Karpas-422 (cell line): ENCODE measurements around the gene EEPD1. TPM values are rescaled to one million over a fixed set of nuclear protein-coding genes. Genes with fewer than 3 reads are reported as not detected.

Source experiments
- DNase-seq: peaks from one replicate; pipeline ENCODE4 v3.0.0-alpha.2; 2015
- H2AFZ ChIP-seq: fragments of 200-600 bp; sonication (generic); 2 replicates; pipeline ENCODE4 v1.6.1; 2014; ENCODE audit warnings: antibody characterized with exemption, low read length, mixed read lengths
- H3K27ac ChIP-seq: fragments of 200-600 bp; sonication (generic); 2 replicates; pipeline ENCODE4 v1.5.1; 2014; ENCODE audit warnings: mild to moderate bottlenecking, low read length, moderate library complexity
- H3K27me3 ChIP-seq: fragments of 200-600 bp; sonication (generic); 2 replicates; pipeline ENCODE4 v1.6.1; 2014; ENCODE audit warnings: low read length, mixed read lengths
- H3K36me3 ChIP-seq: fragments of 200-600 bp; sonication (generic); 2 replicates; pipeline ENCODE4 v1.6.1; 2014; ENCODE audit warnings: low read length, mixed read lengths; ENCODE audit not compliant: insufficient read depth
- H3K4me1 ChIP-seq: fragments of 200-600 bp; sonication (generic); 2 replicates; pipeline ENCODE4 v1.6.1; 2014; ENCODE audit warnings: mild to moderate bottlenecking, low read length, mixed read lengths
- H3K4me2 ChIP-seq: fragments of 200-600 bp; sonication (generic); 2 replicates; pipeline ENCODE4 v1.6.1; 2014; ENCODE audit warnings: low read length, low read depth, mild to moderate bottlenecking; ENCODE audit not compliant: poor library complexity, severe bottlenecking
- H3K4me3 ChIP-seq: fragments of 200-600 bp; sonication (generic); 2 replicates; pipeline ENCODE4 v1.5.1; 2014; ENCODE audit warnings: mild to moderate bottlenecking, antibody characterized with exemption, low read length, mixed read lengths
- H3K79me2 ChIP-seq: fragments of 200-600 bp; sonication (generic); 2 replicates; pipeline ENCODE4 v1.6.1; 2014; ENCODE audit warnings: mild to moderate bottlenecking, low read length, mixed read lengths
- H3K9ac ChIP-seq: fragments of 200-600 bp; sonication (generic); 2 replicates; pipeline ENCODE4 v1.6.0; 2014; ENCODE audit warnings: low read length
- H3K9me2 ChIP-seq: fragments of 200-600 bp; sonication (generic), shearing (Covaris generic); replicated peaks from 2 replicates; pipeline ENCODE4 v1.6.0; 2014; ENCODE audit warnings: mild to moderate bottlenecking, low read length, moderate library complexity; ENCODE audit not compliant: insufficient read depth
- H3K9me3 ChIP-seq: fragments of 300-700, 200-600 bp; sonication (generic); 2 replicates; pipeline ENCODE4 v1.6.1; 2014; ENCODE audit warnings: low read length, mixed read lengths
- H4K20me1 ChIP-seq: fragments of 200-600 bp; sonication (generic); 2 replicates; pipeline ENCODE4 v1.6.1; 2014; ENCODE audit warnings: mild to moderate bottlenecking, antibody characterized with exemption, low read length, low read depth; ENCODE audit not compliant: insufficient read depth
- total RNA-seq: library from RNA; depleted of rRNA; stranded (reverse); fragments of >200 nt; shearing (Covaris generic); gene quantifications from 2 replicates; pipeline ENCODE4 v1.2.3, GENCODE V29; 2014; ENCODE audit warnings: low replicate concordance

EEPD1 gene
- total RNA-seq, 1 experiment from 2014 or later = 28.8 TPM

- Histone ChIP-seq H3K4me1 (peaks cover 99% of the 10 kb centered on the region), H2AFZ (no peak overlapping the region), H4K20me1 (no peaks in the 10 kb centered on the region), H3K9me3 (no peaks in the 10 kb centered on the region), H3K4me3 (peak overlapping the region; percentile 26), H3K27me3 (no peaks in the 10 kb centered on the region), H3K4me2 (peak overlapping the region; percentile 67), H3K9ac (peak overlapping the region; percentile 61), H3K27ac (peak overlapping the region; percentile 97), H3K9me2 (no peaks in the 10 kb centered on the region), H3K79me2 (peaks cover 94% of the 10 kb centered on the region), H3K36me3 (no peaks in the 10 kb centered on the region)
- peak; percentile 67 for DNase-seq
Observed at GRCh38 chr7:36186359-36187121, 33.5 kb downstream of the EEPD1 start.

DNA sequence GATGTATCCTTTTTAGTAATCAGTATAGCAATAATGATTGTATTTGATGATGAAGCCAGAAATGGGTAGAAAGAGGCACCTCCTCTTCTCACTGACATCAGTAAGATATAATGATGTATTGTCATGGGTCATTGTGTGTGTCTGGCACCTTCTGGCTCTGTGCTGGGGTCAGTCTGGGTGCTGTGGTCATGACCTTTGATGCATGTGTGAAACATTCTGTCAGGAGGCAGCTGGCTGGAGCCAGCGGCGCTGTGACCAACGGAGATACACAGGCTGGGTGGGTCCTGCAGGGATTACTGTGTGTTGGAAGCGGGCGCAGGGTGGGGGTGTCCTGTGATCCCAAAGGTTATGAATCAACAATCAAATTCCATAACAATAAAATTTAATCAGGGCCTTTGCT lies 35.2 kb downstream of the EEPD1 start:
- Histone ChIP-seq H3K36me3 (no peaks in the 10 kb centered on the region; the same call in 1 of the 2 replicates), H4K20me1 (no peaks in the 10 kb centered on the region), H3K27me3 (no peaks in the 10 kb centered on the region), H3K4me1 (peaks cover 99% of the 10 kb centered on the region), H3K4me2 (peak overlapping the region; percentile 67), H3K4me3 (peak overlapping the region; percentile 27), H3K9ac (peak overlapping the region; percentile 61), H3K79me2 (peaks cover 87% of the 10 kb centered on the region), H3K27ac (peak overlapping the region; percentile 97), H2AFZ (no peak overlapping the region), H3K9me3 (no peaks in the 10 kb centered on the region), H3K9me2 (no peaks in the 10 kb centered on the region)
- DNase-seq = no peak

DNA sequence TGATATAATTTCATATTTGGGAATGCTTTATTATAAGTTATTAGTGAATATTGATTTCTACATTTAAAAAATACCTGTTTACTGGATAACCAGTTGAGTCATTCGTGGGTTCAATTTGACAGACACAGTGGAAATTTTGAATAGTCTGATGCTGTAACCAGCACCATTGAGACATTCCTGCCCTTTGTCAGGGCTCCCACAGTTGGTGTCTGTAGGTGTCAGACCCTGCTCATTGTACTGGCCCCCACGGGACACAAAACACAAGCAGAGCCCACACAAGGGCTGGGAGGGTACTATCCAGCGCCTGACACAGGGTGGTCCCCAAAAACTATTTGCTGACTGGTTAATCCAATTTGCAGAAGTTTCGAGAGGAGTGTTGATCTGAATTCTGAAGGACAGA lies 35.9 kb downstream of the EEPD1 start:
- Histone ChIP-seq H2AFZ (no peak overlapping the region), H3K36me3 (peaks cover 5% of the 10 kb centered on the region), H3K27me3 (no peaks in the 10 kb centered on the region), H3K79me2 (peaks cover 87% of the 10 kb centered on the region), H3K4me2 (peak overlapping the region; percentile 67), H3K9ac (peak overlapping the region; percentile 61), H4K20me1 (no peaks in the 10 kb centered on the region), H3K4me3 (no peak overlapping the region; the same call in 1 of the 2 replicates), H3K4me1 (peaks cover 99% of the 10 kb centered on the region), H3K27ac (peak overlapping the region; percentile 97), H3K9me2 (no peaks in the 10 kb centered on the region), H3K9me3 (no peaks in the 10 kb centered on the region)
- peak; percentile 59 for DNase-seq

DNA sequence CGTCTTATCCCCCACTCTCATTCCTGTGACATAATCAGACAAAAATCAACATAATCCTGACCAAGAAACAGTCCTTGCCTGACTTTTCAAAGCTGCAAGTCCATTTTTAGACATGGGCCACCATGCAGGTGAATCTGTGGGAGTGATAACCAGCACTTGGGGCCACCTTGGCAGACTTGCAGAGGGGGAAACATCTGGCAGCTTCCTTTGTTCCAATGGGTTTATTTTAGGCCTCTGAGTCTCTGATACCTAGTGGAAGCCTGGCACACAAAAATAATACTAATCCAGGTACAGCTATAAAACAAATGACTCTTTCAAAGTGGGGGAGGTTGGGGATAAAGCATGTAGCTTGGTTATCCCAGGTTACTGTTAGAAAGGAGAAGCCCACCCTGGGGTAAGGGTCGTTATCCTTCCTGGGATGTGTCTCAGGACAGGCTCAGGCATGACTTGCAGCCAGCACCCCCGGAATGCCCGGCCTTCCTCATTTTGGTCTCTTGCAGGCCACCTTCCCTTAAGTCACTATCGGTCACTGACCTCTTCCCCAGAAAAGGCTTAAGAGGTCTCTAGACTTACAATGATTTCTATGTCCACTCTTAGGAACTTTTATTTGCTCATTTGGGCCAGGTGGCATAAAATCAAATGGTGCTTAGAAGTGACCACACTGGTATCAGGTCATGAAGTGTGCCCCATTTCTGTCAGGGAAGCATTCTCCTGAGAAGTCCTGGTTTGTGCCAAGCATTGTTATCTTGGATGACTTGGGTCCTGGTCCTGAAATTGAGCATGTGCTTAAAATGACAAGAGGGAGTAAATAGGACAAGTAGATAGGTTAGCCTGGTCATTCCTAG lies 37.6 kb downstream of the EEPD1 start:
- no peaks in the 10 kb centered on the region for H3K9me3 ChIP-seq
- peak overlapping the region; percentile 51 for H3K4me3 ChIP-seq
- peaks cover 89% of the 10 kb centered on the region for H3K79me2 ChIP-seq
- H3K9ac ChIP-seq = peak overlapping the region; percentile 71
- peaks cover 20% of the 10 kb centered on the region for H3K36me3 ChIP-seq
- DNase-seq = peak; percentile 59
- peaks cover 100% of the 10 kb centered on the region for H3K4me1 ChIP-seq
- peak overlapping the region; percentile 97 for H3K27ac ChIP-seq
- H3K27me3 ChIP-seq = no peaks in the 10 kb centered on the region
- peak overlapping the region; percentile 67 for H3K4me2 ChIP-seq
- H2AFZ ChIP-seq = no peak overlapping the region
- no peaks in the 10 kb centered on the region for H4K20me1 ChIP-seq
- H3K9me2 ChIP-seq = no peaks in the 10 kb centered on the region

DNA sequence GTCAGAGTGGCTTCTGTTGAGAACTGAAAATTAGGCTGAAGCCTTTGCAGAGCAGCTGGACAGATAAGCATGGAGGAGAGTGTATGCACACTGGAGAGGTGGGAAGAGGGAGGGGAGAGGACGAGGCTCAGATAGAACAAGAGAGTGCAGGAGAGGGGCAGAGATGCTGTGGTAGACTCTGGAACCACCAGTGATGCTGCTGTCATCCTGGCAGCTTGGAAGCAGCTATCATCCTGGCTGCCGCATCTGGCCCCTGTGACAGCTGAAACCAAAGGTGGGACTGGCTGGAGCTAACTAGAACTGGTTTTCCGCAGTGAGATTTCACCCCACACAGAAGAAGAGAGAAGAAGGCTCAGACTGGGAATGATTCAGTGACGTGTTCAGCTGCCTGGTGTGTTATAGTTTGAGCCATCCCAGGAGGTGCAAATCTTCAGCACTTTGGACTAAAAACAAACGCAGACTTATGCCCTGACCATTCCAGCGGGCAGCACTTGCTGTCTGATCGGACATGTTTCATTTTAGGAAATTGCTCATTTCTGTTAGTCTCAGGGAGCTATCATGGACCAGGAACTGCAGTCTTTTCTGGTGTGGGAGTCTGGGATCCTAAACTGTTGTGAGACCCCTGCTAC lies 38.4 kb downstream of the EEPD1 start:
- Histone ChIP-seq H2AFZ (no peak overlapping the region), H3K4me3 (peak overlapping the region; percentile 51), H3K4me1 (peaks cover 96% of the 10 kb centered on the region)

GRCh38 chr7:36192053-36192824 lies 39.2 kb downstream of the EEPD1 start:
- peaks cover 80% of the 10 kb centered on the region for H3K79me2 ChIP-seq
- H3K9me3 ChIP-seq = no peaks in the 10 kb centered on the region
- no peaks in the 10 kb centered on the region for H3K27me3 ChIP-seq
- peaks cover 20% of the 10 kb centered on the region for H3K36me3 ChIP-seq
- peak; percentile 95 for DNase-seq
- H4K20me1 ChIP-seq = no peaks in the 10 kb centered on the region
- H3K4me1 ChIP-seq = peaks cover 87% of the 10 kb centered on the region
- peak overlapping the region; percentile 67 for H3K4me2 ChIP-seq
- no peak overlapping the region for H2AFZ ChIP-seq
- H3K27ac ChIP-seq = peak overlapping the region; percentile 97
- H3K9ac ChIP-seq = peak overlapping the region; percentile 71
- peak overlapping the region; percentile 51 for H3K4me3 ChIP-seq
- H3K9me2 ChIP-seq = no peaks in the 10 kb centered on the region

More for the DNA sequence above, 38.4 kb downstream of the EEPD1 start:
- H3K27ac ChIP-seq = peak overlapping the region; percentile 97
- no peaks in the 10 kb centered on the region for H3K27me3 ChIP-seq
- H4K20me1 ChIP-seq = no peaks in the 10 kb centered on the region
- no peaks in the 10 kb centered on the region for H3K9me2 ChIP-seq
- peak overlapping the region; percentile 71 for H3K9ac ChIP-seq
- no peaks in the 10 kb centered on the region for H3K9me3 ChIP-seq
- H3K36me3 ChIP-seq = peaks cover 20% of the 10 kb centered on the region
- H3K79me2 ChIP-seq = peaks cover 89% of the 10 kb centered on the region
- peak overlapping the region; percentile 67 for H3K4me2 ChIP-seq
- DNase-seq = peak; percentile 72

DNA sequence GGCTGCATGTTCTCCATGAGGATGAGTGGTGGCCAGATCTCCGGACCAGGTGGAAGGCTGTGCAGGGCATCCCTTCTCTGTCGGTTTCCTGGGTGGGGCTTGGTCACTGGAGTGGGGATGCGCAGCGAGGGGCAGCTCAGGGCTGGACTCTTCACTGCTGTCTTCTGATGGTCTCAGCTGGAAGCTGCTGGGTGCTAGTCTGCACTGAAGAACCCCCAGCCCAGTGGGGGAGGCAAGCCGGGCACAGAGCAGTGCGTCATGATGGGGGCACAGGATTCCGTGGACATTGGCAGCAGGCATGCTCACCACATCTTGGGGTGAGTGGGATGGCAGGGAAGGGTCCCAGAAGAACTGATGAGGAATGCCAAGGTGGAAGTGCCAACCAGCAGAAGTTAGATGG lies 39.8 kb downstream of the EEPD1 start:
- DNase-seq = no peak
- Histone ChIP-seq H3K27me3 (no peaks in the 10 kb centered on the region), H3K79me2 (peaks cover 76% of the 10 kb centered on the region), H3K4me3 (peak overlapping the region; percentile 35), H4K20me1 (no peaks in the 10 kb centered on the region), H3K4me1 (peaks cover 82% of the 10 kb centered on the region), H3K36me3 (peaks cover 20% of the 10 kb centered on the region), H3K9me3 (no peaks in the 10 kb centered on the region), H3K27ac (peak overlapping the region; percentile 97), H3K9me2 (no peaks in the 10 kb centered on the region), H3K9ac (peak overlapping the region; percentile 66), H2AFZ (no peak overlapping the region), H3K4me2 (peak overlapping the region; percentile 67)
